ENCODE data around the gene NR6A1.
A peak's percentile ranks its signal among the peaks of the same experiment; 100 is the strongest.

NR6A1 gene

GRCh38 chr9:124662561-124662960, 108.5 kb downstream of the NR6A1 start:
- no peak for ATAC-seq
- TF ChIP-seq ZNF8 (CRISPR knock-in tag; IDR thresholded peaks at IDR 0.05) (no peak), PPARA (CRISPR knock-in tag; IDR thresholded peaks at IDR 0.05; ENCODE audit: borderline replicate concordance) (no peak), ZFP3 (CRISPR knock-in tag; IDR thresholded peaks at IDR 0.05) (no peak), CREB5 (CRISPR knock-in tag; IDR thresholded peaks at IDR 0.05; ENCODE audit: low read depth) (no peak)

- no peak for TF ChIP-seq CSDC2 (CRISPR knock-in tag; IDR thresholded peaks at IDR 0.05)
- no peak for TF ChIP-seq ZC3H10 (CRISPR knock-in tag; IDR thresholded peaks at IDR 0.05)
- no peak for TF ChIP-seq CREB5 (CRISPR knock-in tag; IDR thresholded peaks at IDR 0.05; ENCODE audit: low read depth)
- TF ChIP-seq ARNTL (CRISPR knock-in tag; IDR thresholded peaks at IDR 0.05; ENCODE audit: borderline replicate concordance, low read depth): no peak
- TF ChIP-seq ZFP30 (CRISPR knock-in tag; IDR thresholded peaks at IDR 0.05): no peak
- no peak for TF ChIP-seq GLIS3 (CRISPR knock-in tag; IDR thresholded peaks at IDR 0.05)
- no peak for TF ChIP-seq ZFP3 (CRISPR knock-in tag; IDR thresholded peaks at IDR 0.05)
- TF ChIP-seq PATZ1 (CRISPR knock-in tag; IDR thresholded peaks at IDR 0.05; ENCODE audit: borderline replicate concordance): no peak
- TF ChIP-seq BACH2 (CRISPR knock-in tag; IDR thresholded peaks at IDR 0.05; ENCODE audit: borderline replicate concordance): no peak
- no peak for TF ChIP-seq ZNF70 (CRISPR knock-in tag; IDR thresholded peaks at IDR 0.05)
- TF ChIP-seq ZNF8 (CRISPR knock-in tag; IDR thresholded peaks at IDR 0.05): no peak
- no peak for TF ChIP-seq TSHZ2 (CRISPR knock-in tag; IDR thresholded peaks at IDR 0.05)
- TF ChIP-seq CSRNP3 (CRISPR knock-in tag; IDR thresholded peaks at IDR 0.05): no peak
- no peak for TF ChIP-seq TCF4 (CRISPR knock-in tag; IDR thresholded peaks at IDR 0.05; ENCODE audit: borderline replicate concordance)
- no peak for TF ChIP-seq POU6F1 (CRISPR knock-in tag; IDR thresholded peaks at IDR 0.05; ENCODE audit: borderline replicate concordance, low read depth)
- no peak for TF ChIP-seq SNAI2 (CRISPR knock-in tag; IDR thresholded peaks at IDR 0.05)
- TF ChIP-seq PPARA (CRISPR knock-in tag; IDR thresholded peaks at IDR 0.05; ENCODE audit: borderline replicate concordance): no peak
- no peak for TF ChIP-seq OSR1 (CRISPR knock-in tag; IDR thresholded peaks at IDR 0.05)
- TF ChIP-seq RARB (CRISPR knock-in tag; IDR thresholded peaks at IDR 0.05): no peak
Measured at GRCh38 chr9:124661271-124661670, 109.8 kb downstream of the NR6A1 start.

GRCh38 chr9:124660341-124660801, 110.7 kb downstream of the NR6A1 start:
- peak; percentile 14; the same call in 2 of the 3 replicates for ATAC-seq
- TF ChIP-seq GLIS3 (CRISPR knock-in tag; IDR thresholded peaks at IDR 0.05): no peak
- TF ChIP-seq ZNF70 (CRISPR knock-in tag; IDR thresholded peaks at IDR 0.05): peak; percentile 93

More at GRCh38 chr9:124661271-124661670, 109.8 kb downstream of the NR6A1 start:
- no peak for ATAC-seq

Measured in SK-N-SH treated with all-trans-retinoic acid at 6 μM for 48 hours (cell line).